B cell (primary cell): ENCODE measurements around the gene PSMB8. TPM values are rescaled to one million over a fixed set of nuclear protein-coding genes. Genes with fewer than 3 reads are reported as not detected.

Source experiments
- ATAC-seq: fragments of 200-7000 bp; cut with Tn5 transposase; one replicate; pipeline ENCODE4 v1.10.0; 2021; ENCODE audit warnings: low read depth, mild to moderate bottlenecking, moderate number of reproducible peaks, moderate library complexity
- CTCF ChIA-PET: fragments of 350-600 bp; sonication (Branson Sonifier 250); formaldehyde crosslinking; loops from one replicate; lab custom pipeline; 2021; ENCODE audit warnings: antibody characterized with exemption, inconsistent platforms; lab: Charles Lee
- POLR2A ChIA-PET: fragments of 350-600 bp; sonication (Branson Sonifier 250); formaldehyde crosslinking; loops from one replicate; lab custom pipeline; 2021; ENCODE audit warnings: antibody characterized with exemption; lab: Charles Lee
- DNase-seq: peaks from one replicate; pipeline ENCODE4 v3.0.0; 2013
- H2AFZ ChIP-seq: 2 replicates; pipeline ENCODE4 v1.6.1; 2012; ENCODE audit warnings: mild to moderate bottlenecking, low read depth, low read length; ENCODE audit not compliant: insufficient read depth, poor library complexity, severe bottlenecking
- H3K27ac ChIP-seq, 2 donors: 1 replicate in 1 of 2; 2 replicates in 1 of 2; pipeline ENCODE4 v1.5.1; 2012 to 2013; ENCODE audit warnings: low read length in 2 of 2, mild to moderate bottlenecking in 2 of 2, moderate library complexity in 1 of 2
- H3K27me3 ChIP-seq, 4 experiments: fragments of 200-600 bp in 1 of 4; sonication (generic) in 1 of 4; replicated peaks in 1 of 4; 1 replicate in 2 of 4; 2 replicates in 2 of 4; pipeline versions ENCODE4 v1.6.1 to v1.7.0; 2013 to 2016; ENCODE audit warnings: low read length in 3 of 4, mild to moderate bottlenecking in 2 of 4, mixed read lengths in 1 of 4, moderate library complexity in 1 of 4; ENCODE audit not compliant: insufficient read depth in 4 of 4, control insufficient read depth in 3 of 4; ENCODE audit errors: control extremely low read depth in 1 of 4
- H3K36me3 ChIP-seq, 2 experiments: replicated peaks in 1 of 2; 1 replicate in 1 of 2; 2 replicates in 1 of 2; pipeline versions ENCODE4 v1.6.1 to v1.7.1; 2013; ENCODE audit warnings: low read length in 1 of 2; ENCODE audit not compliant: insufficient read depth in 2 of 2, control insufficient read depth in 1 of 2; ENCODE audit errors: control extremely low read depth in 1 of 2, extremely low read depth in 1 of 2
- H3K4me1 ChIP-seq, 2 donors: fragments of 200-600 bp in 1 of 2; sonication (generic) in 1 of 2; 1 replicate in 1 of 2; 2 replicates in 1 of 2; pipeline versions ENCODE4 v1.5.1 to v1.6.1; 2013 to 2017; ENCODE audit warnings: low read length in 2 of 2; ENCODE audit not compliant: control insufficient read depth in 2 of 2, insufficient read depth in 2 of 2
- H3K4me2 ChIP-seq: replicated peaks from 2 replicates; pipeline ENCODE3; 2012; ENCODE audit warnings: mild to moderate bottlenecking, low read depth, low read length; ENCODE audit not compliant: poor library complexity, severe bottlenecking
- H3K4me3 ChIP-seq, 5 experiments: fragments of 200-600 bp in 1 of 5; sonication (generic) in 1 of 5; 1 replicate in 3 of 5; 2 replicates in 2 of 5; pipeline versions ENCODE4 v1.5.1 to v1.7.0; 2011 to 2016; ENCODE audit warnings: low read length in 4 of 5, mild to moderate bottlenecking in 4 of 5, low read depth in 2 of 5, control low read depth in 1 of 5, moderate library complexity in 1 of 5; ENCODE audit not compliant: insufficient read depth in 1 of 5; ENCODE audit errors: control extremely low read depth in 1 of 5, extremely low read depth in 1 of 5
- H3K79me2 ChIP-seq: fragments of 200-600 bp; sonication (generic); one replicate; pipeline ENCODE4 v1.6.0; 2016; ENCODE audit warnings: low read length; ENCODE audit not compliant: control insufficient read depth, insufficient read depth
- H3K9ac ChIP-seq: fragments of 200-600 bp; sonication (generic); 2 replicates; pipeline ENCODE4 v1.6.1; 2017; ENCODE audit warnings: mild to moderate bottlenecking, low read length, moderate library complexity
- H3K9me3 ChIP-seq, 3 donors: one replicate each; pipeline versions ENCODE4 v1.6.1 to v1.7.1; 2013; ENCODE audit warnings: low read length in 2 of 3; ENCODE audit not compliant: control insufficient read depth in 2 of 3, insufficient read depth in 1 of 3; ENCODE audit errors: control extremely low read depth in 1 of 3
- H4K20me1 ChIP-seq: 2 replicates; pipeline ENCODE4 v1.6.0; 2012; ENCODE audit warnings: mild to moderate bottlenecking, low read length; ENCODE audit not compliant: insufficient read depth, control insufficient read depth, poor library complexity, severe bottlenecking
- H3K27ac Mint-ChIP-seq: one replicate; pipeline ENCODE4 v1.8.0; 2021; ENCODE audit warnings: mixed read lengths
- H3K27me3 Mint-ChIP-seq: one replicate; pipeline ENCODE4 v1.8.0; 2021; ENCODE audit warnings: mixed read lengths
- H3K4me1 Mint-ChIP-seq: one replicate; pipeline ENCODE4 v1.8.0; 2021; ENCODE audit warnings: mixed read lengths
- H3K4me3 Mint-ChIP-seq: one replicate; pipeline ENCODE4 v1.8.0; 2021; ENCODE audit warnings: mixed read lengths
- H3K9me3 Mint-ChIP-seq: one replicate; pipeline ENCODE4 v1.8.0; 2022; ENCODE audit warnings: mixed read lengths; ENCODE audit not compliant: insufficient read depth
- CTCF ChIP-seq: fragments of 200-600 bp; IDR thresholded peaks from one replicate; pipeline ENCODE4 v1.8.0; 2022; ENCODE audit warnings: antibody characterized with exemption, mild to moderate bottlenecking
- EZH2 ChIP-seq: IDR thresholded peaks from 2 replicates; pipeline ENCODE4 v1.6.1; 2012; ENCODE audit warnings: borderline replicate concordance, low read depth, mild to moderate bottlenecking, moderate library complexity, low read length; ENCODE audit not compliant: insufficient read depth, poor library complexity, severe bottlenecking
- WGBS: methylation state at CpG from one replicate; pipeline ENCODE4 v1.1.5; 2013; ENCODE audit warnings: missing lambda C conversion rate; ENCODE audit not compliant: insufficient coverage; 5-methylcytosine and 5-hydroxymethylcytosine counted together
- intact Hi-C: fragments of 100-400 bp; cut with micrococcal nuclease; formaldehyde crosslinking; loops from one replicate; pipeline ENCODE4 v1.10.0; 2022
- polyA plus RNA-seq: library from polyadenylated mRNA; depleted of rRNA; stranded (reverse); fragments of >200 nt; gene quantifications from 2 replicates; pipeline ENCODE4 v1.2.3, GENCODE V29; 2012
- total RNA-seq, 2 donors: library from RNA; stranded (reverse); fragments of 120-200 nt in 1 of 2; gene quantifications; 1 replicate in 1 of 2; 2 replicates in 1 of 2; pipeline versions ENCODE4 v1.2.3 to v1.2.4, GENCODE V29; 2013 to 2022

Gene PSMB8
- total and polyA plus RNA-seq, 2 donors (not counting 1 experiment from before 2014, with no cell fraction given), result 129 to 256 TPM

- H3K79me2 ChIP-seq, result peaks cover 98% of the 10 kb centered on the region
- peaks cover 27 to 66% of the 10 kb centered on the region in 2 experiments for H3K36me3 ChIP-seq
- ChIA-PET POLR2A (interaction anchor here (0.6 to 6.4 kb wide), 14 partner anchors 10 to 1286 kb away, joined by 3 to 282 read pairs (median 4); partner anchors contain the start of genes BRD2, HLA-DMA, HLA-DOB and PBX2), CTCF (interaction anchor here (0.6 to 8.1 kb wide), 20 partner anchors 9 to 441 kb away, joined by 3 to 359 read pairs (median 4); partner anchors contain the start of genes HLA-DMA, PSMB8 and TAP2)
- DNase-seq, result peak; percentile 81
- TF ChIP-seq EZH2 (no peak), CTCF (no peak)
- H3K4me3 Mint-ChIP-seq, result peak overlapping the region; percentile 99
- H4K20me1 ChIP-seq, result peaks cover 16% of the 10 kb centered on the region
- H2AFZ ChIP-seq, result peak overlapping the region; percentile 86
- intact Hi-C loops, result loop anchor here (1.0 kb wide), 3 partner anchors 10 to 16 kb away; partner anchors contain the start of genes PSMB8 and TAP2
- H3K27ac Mint-ChIP-seq, result peak overlapping the region; percentile 100
- H3K27me3 ChIP-seq, result no peaks in the 10 kb centered on the region
- H3K4me3 ChIP-seq, result peak overlapping the region; percentile 91 to 98 (median 94)
- no peaks in the 10 kb centered on the region for H3K27me3 Mint-ChIP-seq
- H3K9me3 ChIP-seq, result no peaks in the 10 kb centered on the region
- H3K9ac ChIP-seq, result peak overlapping the region; percentile 99
- H3K9me3 Mint-ChIP-seq, result no peaks in the 10 kb centered on the region
- peak overlapping the region; percentile 82 for H3K4me2 ChIP-seq
- WGBS, result 1% methylated on average over 19 of the region's 24 CpGs
- peaks cover 78% of the 10 kb centered on the region for H3K4me1 Mint-ChIP-seq
- peak overlapping the region; percentile 98 to 99 for H3K27ac ChIP-seq
- peaks cover 59 to 63% of the 10 kb centered on the region in 2 donors for H3K4me1 ChIP-seq
- peak; percentile 16 for ATAC-seq
Measured at GRCh38 chr6:32854376-32855178, 10.7 kb upstream of the PSMB8 start.
